SK-N-SH (cell line): ENCODE results near the gene EBF3. TPM values are rescaled to one million over a fixed set of nuclear protein-coding genes. Genes with fewer than 3 reads are reported as not detected.

ENCODE experiments used
- CTCF ChIA-PET: fragments of 300-600, 350-600 bp; formaldehyde crosslinking; extraction: SDS; loops from one replicate; lab custom pipeline; 2021; lab: Yijun Ruan, JAX
- POLR2A ChIA-PET: fragments of 350-600 bp; sonication (Branson Sonifier 250); formaldehyde crosslinking; extraction: SDS; loops from one replicate; lab custom pipeline; 2020; ENCODE audit warnings: antibody characterized with exemption, inconsistent platforms; lab: Yijun Ruan, JAX
- DNase-seq: peaks from one replicate; pipeline ENCODE4 v3.0.0; 2012
- H2AFZ ChIP-seq: fragments of 200-600 bp; sonication (generic); 2 replicates; pipeline ENCODE4 v1.8.1; 2016; ENCODE audit warnings: antibody characterized with exemption, mild to moderate bottlenecking, low read depth
- H3F3A ChIP-seq: fragments of 200-600 bp; sonication (generic); replicated peaks from 2 replicates; pipeline ENCODE3; 2016; ENCODE audit warnings: antibody characterized with exemption, mild to moderate bottlenecking; ENCODE audit not compliant: insufficient read depth
- H3K27ac ChIP-seq, 2 experiments: fragments of 200-500 bp in 1 of 2; fragments of 200-600 bp in 1 of 2; sonication (Bioruptor generic) in 1 of 2; sonication (generic), shearing (Covaris generic) in 1 of 2; 2 replicates each; pipeline versions ENCODE4 v1.5.1 to v1.6.1; 2014 to 2016; ENCODE audit warnings: low read depth in 2 of 2, inconsistent platforms in 1 of 2, low read length in 1 of 2, mild to moderate bottlenecking in 1 of 2, mixed read lengths in 1 of 2
- H3K27me3 ChIP-seq: fragments of 200-600 bp; sonication (generic), shearing (Covaris generic); 2 replicates; pipeline ENCODE4 v1.6.1; 2016; ENCODE audit warnings: mixed run types; ENCODE audit not compliant: insufficient read depth
- H3K36me3 ChIP-seq, 2 experiments: fragments of 200-500 bp in 1 of 2; fragments of 200-600 bp in 1 of 2; sonication (Bioruptor generic) in 1 of 2; sonication (generic) in 1 of 2; replicated peaks in 1 of 2; 2 replicates each; pipeline versions ENCODE3 to v1.5.1; 2014 to 2016; ENCODE audit warnings: low read length in 1 of 2, mild to moderate bottlenecking in 1 of 2; ENCODE audit not compliant: insufficient read depth in 2 of 2, control insufficient read depth in 1 of 2
- H3K4me1 ChIP-seq, 2 experiments: fragments of 200-500 bp in 1 of 2; fragments of 200-600 bp in 1 of 2; sonication (Bioruptor generic) in 1 of 2; sonication (generic), shearing (Covaris generic) in 1 of 2; 2 replicates each; pipeline versions ENCODE4 v1.5.1 to v1.6.1; 2014 to 2016; ENCODE audit warnings: low read depth in 1 of 2, low read length in 1 of 2, mixed run types in 1 of 2; ENCODE audit not compliant: insufficient read depth in 2 of 2, control insufficient read depth in 1 of 2
- H3K4me2 ChIP-seq: fragments of 200-600 bp; sonication (generic), shearing (Covaris generic); 2 replicates; pipeline ENCODE4 v1.6.1; 2017; ENCODE audit warnings: mixed run types
- H3K4me3 ChIP-seq, 2 experiments: fragments of 200-500 bp in 1 of 2; fragments of 200-600 bp in 1 of 2; sonication (Bioruptor generic) in 1 of 2; sonication (generic), shearing (Covaris generic) in 1 of 2; 2 replicates each; pipeline versions ENCODE4 v1.5.1 to v1.8.1; 2014 to 2016; ENCODE audit warnings: low read depth in 2 of 2, inconsistent platforms in 1 of 2, low read length in 1 of 2, mild to moderate bottlenecking in 1 of 2, mixed read lengths in 1 of 2, moderate library complexity in 1 of 2
- H3K79me2 ChIP-seq: fragments of 200-600 bp; sonication (generic); 2 replicates; pipeline ENCODE4 v1.8.1; 2017; ENCODE audit warnings: mild to moderate bottlenecking; ENCODE audit not compliant: insufficient read depth
- H3K9ac ChIP-seq: fragments of 200-600 bp; sonication (generic); 2 replicates; pipeline ENCODE4 v1.6.1; 2017; ENCODE audit warnings: mixed run types
- H3K9me2 ChIP-seq: fragments of 200-600 bp; sonication (generic); 2 replicates; pipeline ENCODE4 v1.6.1; 2017; ENCODE audit warnings: mixed run types
- H3K9me3 ChIP-seq: fragments of 200-600 bp; sonication (generic); 2 replicates; pipeline ENCODE4 v1.6.1; 2017; ENCODE audit warnings: mixed run types, mild to moderate bottlenecking, moderate library complexity
- H4K20me1 ChIP-seq: fragments of 200-600 bp; sonication (generic); 2 replicates; pipeline ENCODE4 v1.6.1; 2017; ENCODE audit warnings: mild to moderate bottlenecking, mixed run types; ENCODE audit not compliant: insufficient read depth
- CHD2 ChIP-seq: fragments of 150-350 bp; IDR thresholded peaks from 2 replicates; pipeline ENCODE4 v1.6.1; 2018; ENCODE audit warnings: low read length; ENCODE audit not compliant: partially characterized antibody
- CTCF ChIP-seq: fragments of 200-600 bp; sonication (generic); IDR thresholded peaks from 2 replicates; pipeline ENCODE4 v1.6.1; 2017; ENCODE audit warnings: antibody characterized with exemption, mild to moderate bottlenecking, moderate library complexity
- EZH2phosphoT487 ChIP-seq: fragments of 200-600 bp; sonication (generic); IDR thresholded peaks from 2 replicates; pipeline ENCODE4 v1.6.1; 2017; ENCODE audit warnings: low read depth, mixed run types, mild to moderate bottlenecking, antibody characterized with exemption, moderate library complexity, borderline replicate concordance
- GATA2 ChIP-seq: sonication (generic); formaldehyde crosslinking; IDR thresholded peaks from 2 replicates; pipeline ENCODE4 v1.5.0; 2020; ENCODE audit warnings: mild to moderate bottlenecking, missing genetic modification reagents
- IRF3 ChIP-seq: fragments of 150-350 bp; IDR thresholded peaks from 2 replicates; pipeline ENCODE4 v1.6.1; 2016; ENCODE audit warnings: mild to moderate bottlenecking, low read depth, low read length
- MEF2A ChIP-seq: IDR thresholded peaks from 2 replicates; pipeline ENCODE4 v1.4.0; 2012; ENCODE audit warnings: low read depth, borderline replicate concordance
- MXI1 ChIP-seq: IDR thresholded peaks from 2 replicates; pipeline ENCODE4 v1.6.1; 2012; ENCODE audit warnings: mild to moderate bottlenecking, low read depth, low read length, improper control_type of control experiment
- PBX3 ChIP-seq: IDR thresholded peaks from 2 replicates; pipeline ENCODE4; 2012
- RAD21 ChIP-seq: IDR thresholded peaks from 2 replicates; pipeline ENCODE4 v1.6.1; 2012; ENCODE audit warnings: mild to moderate bottlenecking, low read length
- RCOR1 ChIP-seq: fragments of 150-350 bp; IDR thresholded peaks from 2 replicates; pipeline ENCODE4 v1.6.1; 2017; ENCODE audit warnings: antibody characterized with exemption, low read length
- REST ChIP-seq: IDR thresholded peaks from 2 replicates; pipeline ENCODE4 v1.6.1; 2012; ENCODE audit warnings: mild to moderate bottlenecking, low read depth, low read length, moderate library complexity
- RFX5 ChIP-seq: IDR thresholded peaks from 2 replicates; pipeline ENCODE4 v1.6.1; 2012; ENCODE audit warnings: mild to moderate bottlenecking, improper control_type of control experiment, low read length
- SIN3A ChIP-seq: IDR thresholded peaks from 2 replicates; pipeline ENCODE4 v1.6.1; 2012; ENCODE audit warnings: low read depth, mild to moderate bottlenecking, low read length, moderate library complexity, borderline replicate concordance
- TAF1 ChIP-seq: IDR thresholded peaks from 2 replicates; pipeline ENCODE4 v1.6.1; 2012; ENCODE audit warnings: low read depth, mild to moderate bottlenecking, low read length, moderate library complexity, borderline replicate concordance
- TCF12 ChIP-seq: IDR thresholded peaks from 2 replicates; pipeline ENCODE4 v1.4.0; 2012
- USF2 ChIP-seq: fragments of 150-350 bp; IDR thresholded peaks from 2 replicates; pipeline ENCODE4 v1.6.1; 2017; ENCODE audit warnings: antibody characterized with exemption, low read length, low read depth, borderline replicate concordance
- ZBTB33 ChIP-seq: IDR thresholded peaks from 2 replicates; pipeline ENCODE4 v1.4.0; 2012; ENCODE audit warnings: low read depth, borderline replicate concordance
- WGBS: methylation state at CpG from one replicate; pipeline ENCODE4 v1.1.6; 2017; ENCODE audit warnings: low lambda C conversion rate; 5-methylcytosine and 5-hydroxymethylcytosine counted together
- polyA plus RNA-seq, 3 experiments: library from polyadenylated mRNA; depleted of rRNA; stranded (reverse); fragments of >200 nt; gene quantifications; 2 replicates each; pipeline ENCODE4 v1.2.3, GENCODE V29; 2012

Gene EBF3
- polyA plus RNA-seq, 1 of the 3 experiments (the other 2 are of a cell fraction): not detected

- no peaks in the 10 kb centered on the region for H3K9me2 ChIP-seq
- H4K20me1 ChIP-seq: no peaks in the 10 kb centered on the region
- ChIA-PET CTCF (interaction anchor here (0.8 to 8.4 kb wide), 4 partner anchors 20 to 97 kb away, joined by 3 to 55 read pairs (median 12); no protein-coding TSS in a partner anchor), POLR2A (interaction anchor here (0.9 kb wide), 1 partner anchor 61 kb away, joined by 3 read pairs; no protein-coding TSS in a partner anchor)
- no peaks in the 10 kb centered on the region for H3K36me3 ChIP-seq
- no peaks in the 10 kb centered on the region for H3K79me2 ChIP-seq
- DNase-seq: no peak
- H3K27ac ChIP-seq: no peak overlapping the region
- H3K9ac ChIP-seq: no peak overlapping the region
- no peaks in the 10 kb centered on the region for H3K9me3 ChIP-seq
- H2AFZ ChIP-seq: no peak overlapping the region
- H3K4me1 ChIP-seq: peaks cover 0 to 26% of the 10 kb centered on the region in 2 experiments; a peak in 3 of 4 replicates
- WGBS: 47% methylated on average over 2 of the region's 2 CpGs
- no peaks in the 10 kb centered on the region for H3K27me3 ChIP-seq
- no peak overlapping the region for H3K4me3 ChIP-seq
- H3F3A ChIP-seq: no peaks in the 10 kb centered on the region
- TF ChIP-seq SIN3A (no peak), PBX3 (no peak), RAD21 (no peak), RFX5 (no peak), TAF1 (no peak), MXI1 (no peak), USF2 (no peak), CTCF (no peak), MEF2A (no peak), ZBTB33 (no peak), REST (no peak), IRF3 (no peak), EZH2phosphoT487 (no peak), TCF12 (no peak), RCOR1 (no peak), GATA2 (CRISPR knock-in tag) (no peak), CHD2 (no peak)
- no peak overlapping the region for H3K4me2 ChIP-seq
Measured at GRCh38 chr10:129950676-129951075, 13.4 kb downstream of the EBF3 start.
